Spleen (tissue), 7 donors: ENCODE measurements around the gene SEPTIN1.

Source experiments
- POLR2A ChIP-seq, 3 donors: fragments of 450-650 bp; IDR thresholded peaks; one replicate each; pipeline ENCODE4 v1.5.1; 2017; ENCODE audit warnings: antibody characterized with exemption in 3 of 3, mild to moderate bottlenecking in 1 of 3
- POLR2AphosphoS5 ChIP-seq, 3 donors: sonication (generic); formaldehyde crosslinking; IDR thresholded peaks; one replicate each; pipeline ENCODE4 v1.5.1; 2017; ENCODE audit warnings: antibody characterized with exemption in 3 of 3
- TF ChIP-seq, protein P1 (sequence below), 11 experiments: fragments of 200-600 bp in 7 of 11; fragments of 450-650 bp in 4 of 11; sonication (generic) in 4 of 11; IDR thresholded peaks in 8 of 11; conservative IDR thresholded peaks in 3 of 11; 1 replicate in 7 of 11; 2 replicates in 4 of 11; pipeline versions ENCODE4 v1.4.0 to v1.8.0; 2016 to 2021; ENCODE audit warnings: antibody characterized with exemption in 11 of 11, inconsistent platforms in 4 of 11, mild to moderate bottlenecking in 1 of 11
- donor health status: DM: no; HTN: no; CAD: no; lungs with moderate emphysema.
- donor health status: DM: no; HTN: no; CAD: no.
- donor health status: DM: no; HTN: no; CAD: no.

DNA sequence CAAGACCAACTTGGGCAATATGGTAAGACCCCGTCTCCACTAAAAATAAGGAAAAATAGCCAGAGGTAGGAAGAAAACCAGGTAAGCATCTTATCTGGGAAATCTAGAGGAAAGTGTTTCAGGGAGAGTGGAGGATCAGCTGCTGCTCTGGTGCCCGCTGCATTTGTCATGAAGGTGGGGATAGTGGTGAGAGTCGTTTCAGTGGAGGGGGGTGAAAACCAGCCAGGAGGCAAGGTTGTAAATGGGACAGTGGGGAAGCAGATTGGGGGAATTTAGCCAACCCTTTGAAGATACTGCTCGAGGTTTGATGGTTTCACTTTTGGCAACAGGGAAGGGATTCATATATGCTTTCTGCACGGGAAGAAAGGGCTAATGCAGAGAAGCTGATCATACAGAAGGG lies 38.6 kb upstream of the SEPTIN1 start:
- TF ChIP-seq, protein P1, sequence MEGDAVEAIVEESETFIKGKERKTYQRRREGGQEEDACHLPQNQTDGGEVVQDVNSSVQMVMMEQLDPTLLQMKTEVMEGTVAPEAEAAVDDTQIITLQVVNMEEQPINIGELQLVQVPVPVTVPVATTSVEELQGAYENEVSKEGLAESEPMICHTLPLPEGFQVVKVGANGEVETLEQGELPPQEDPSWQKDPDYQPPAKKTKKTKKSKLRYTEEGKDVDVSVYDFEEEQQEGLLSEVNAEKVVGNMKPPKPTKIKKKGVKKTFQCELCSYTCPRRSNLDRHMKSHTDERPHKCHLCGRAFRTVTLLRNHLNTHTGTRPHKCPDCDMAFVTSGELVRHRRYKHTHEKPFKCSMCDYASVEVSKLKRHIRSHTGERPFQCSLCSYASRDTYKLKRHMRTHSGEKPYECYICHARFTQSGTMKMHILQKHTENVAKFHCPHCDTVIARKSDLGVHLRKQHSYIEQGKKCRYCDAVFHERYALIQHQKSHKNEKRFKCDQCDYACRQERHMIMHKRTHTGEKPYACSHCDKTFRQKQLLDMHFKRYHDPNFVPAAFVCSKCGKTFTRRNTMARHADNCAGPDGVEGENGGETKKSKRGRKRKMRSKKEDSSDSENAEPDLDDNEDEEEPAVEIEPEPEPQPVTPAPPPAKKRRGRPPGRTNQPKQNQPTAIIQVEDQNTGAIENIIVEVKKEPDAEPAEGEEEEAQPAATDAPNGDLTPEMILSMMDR (IDR thresholded peaks at IDR 0.05 in 8 of 11, conservative IDR thresholded peaks at IDR 0.05 in 3 of 11), result no peak
- TF ChIP-seq POLR2A (IDR thresholded peaks at IDR 0.05), result no peak
- no peak for TF ChIP-seq POLR2AphosphoS5 (IDR thresholded peaks at IDR 0.05)
